Spinal cord (tissue), 10 donors: ENCODE data around the gene TCTN2. TPM values are rescaled to one million over a fixed set of nuclear protein-coding genes. Genes with fewer than 3 reads are reported as not detected.

ENCODE experiments used
- DNase-seq, 6 donors: peaks; one replicate each; pipeline versions ENCODE4 v3.0.0 to v3.0.0-alpha.2; 2013 to 2015; ENCODE audit warnings: low spot score in 6 of 6, low read depth in 4 of 6
- H3K27ac ChIP-seq: one replicate; pipeline ENCODE4 v1.5.1; 2013; ENCODE audit warnings: low read depth, low read length, control low read depth
- H3K27me3 ChIP-seq: one replicate; pipeline ENCODE4 v1.6.1; 2013; ENCODE audit warnings: low read length; ENCODE audit not compliant: control insufficient read depth, insufficient read depth
- H3K36me3 ChIP-seq: one replicate; pipeline ENCODE4 v1.6.1; 2013; ENCODE audit warnings: low read length; ENCODE audit not compliant: control insufficient read depth, insufficient read depth
- H3K4me1 ChIP-seq: one replicate; pipeline ENCODE4 v1.6.1; 2013; ENCODE audit warnings: low read length; ENCODE audit not compliant: control insufficient read depth, insufficient read depth
- H3K4me3 ChIP-seq: one replicate; pipeline ENCODE4 v1.5.1; 2013; ENCODE audit warnings: low read depth, low read length, control low read depth
- H3K9me3 ChIP-seq: one replicate; pipeline ENCODE4 v1.6.1; 2013; ENCODE audit warnings: low read length; ENCODE audit not compliant: control insufficient read depth, insufficient read depth
- WGBS: methylation state at CpG from one replicate; pipeline ENCODE4 v1.1.5; 2013; ENCODE audit warnings: missing lambda C conversion rate; ENCODE audit not compliant: insufficient coverage; 5-methylcytosine and 5-hydroxymethylcytosine counted together
- polyA plus RNA-seq, 2 donors: library from polyadenylated mRNA; unstranded; fragments of 120-200 nt; gene quantifications; one replicate each; pipeline ENCODE4 v1.2.1, GENCODE V29; 2013; ENCODE audit not compliant: insufficient read length in 2 of 2
- total RNA-seq, 2 donors: library from RNA; depleted of rRNA in 1 of 2; stranded (reverse); fragments of 120-200 nt in 1 of 2; fragments of >200 nt in 1 of 2; gene quantifications; one replicate each; pipeline versions ENCODE4 v1.2.3 to v1.2.4, GENCODE V29; 2013 to 2014
- donor health status: healthy.

Gene TCTN2
- total and polyA plus RNA-seq, 4 donors, result 14.0 to 26.2 (median 19.6) TPM

GRCh38 chr12:123678981-123679380 lies 8.1 kb downstream of the TCTN2 start:
- Histone ChIP-seq H3K27me3 (no peaks in the 10 kb centered on the region), H3K4me1 (no peaks in the 10 kb centered on the region), H3K4me3 (no peak overlapping the region), H3K36me3 (peaks cover 50% of the 10 kb centered on the region), H3K27ac (no peak overlapping the region), H3K9me3 (no peaks in the 10 kb centered on the region)
- no peak for DNase-seq
- WGBS, result 95% methylated on average over 9 of the region's 10 CpGs

DNA sequence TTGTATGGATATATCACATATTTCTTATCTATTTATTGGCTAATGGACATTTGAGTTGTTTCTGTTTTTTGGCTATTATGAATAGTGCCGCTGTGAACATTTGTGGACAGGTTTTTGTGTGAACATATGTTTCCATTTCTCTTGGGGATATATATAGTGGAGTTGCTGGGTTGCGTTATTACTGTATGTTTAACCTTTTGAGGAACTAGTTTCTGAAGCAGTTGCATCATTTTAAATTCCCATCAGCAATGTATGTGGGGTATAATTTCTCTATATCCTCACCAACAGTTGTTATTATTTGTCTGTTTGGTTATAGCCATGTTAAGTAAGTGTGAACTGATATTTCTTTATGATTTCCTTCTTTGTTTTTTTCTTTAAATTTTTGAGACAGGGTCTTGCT lies 10.7 kb downstream of the TCTN2 start:
- Histone ChIP-seq H3K4me3 (no peak overlapping the region), H3K36me3 (peaks cover 42% of the 10 kb centered on the region), H3K4me1 (no peaks in the 10 kb centered on the region), H3K27me3 (no peaks in the 10 kb centered on the region), H3K9me3 (no peaks in the 10 kb centered on the region), H3K27ac (no peak overlapping the region)
- WGBS, result no CpG with 5 or more reads among the region's 2 CpGs
- DNase-seq, result no peak

DNA sequence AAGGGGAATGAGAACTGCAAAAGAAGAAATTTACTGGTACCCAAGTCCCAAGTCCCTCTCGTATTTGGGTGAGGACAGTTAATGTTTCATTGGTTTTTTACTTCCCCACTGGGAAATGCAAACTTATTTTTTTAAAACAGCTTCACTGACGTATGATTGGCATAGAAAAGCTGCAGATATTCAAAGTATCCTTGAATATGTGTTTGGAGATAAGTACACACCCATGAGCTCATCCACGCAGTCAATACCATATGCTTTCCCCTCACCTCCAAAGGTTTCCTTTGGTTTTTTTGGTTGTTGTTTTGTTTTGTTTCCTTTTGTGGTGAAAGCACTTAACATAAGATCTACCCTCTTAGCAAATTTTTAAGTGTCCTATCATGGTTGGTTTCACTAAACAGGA lies 13.1 kb downstream of the TCTN2 start:
- Histone ChIP-seq H3K9me3 (no peaks in the 10 kb centered on the region), H3K27me3 (no peaks in the 10 kb centered on the region), H3K4me1 (no peaks in the 10 kb centered on the region), H3K27ac (no peak overlapping the region), H3K36me3 (peaks cover 51% of the 10 kb centered on the region), H3K4me3 (no peak overlapping the region)
- no peak for DNase-seq
- WGBS, result no CpG with 5 or more reads among the region's 3 CpGs

- DNase-seq, result no peak
- H3K4me1 ChIP-seq, result no peaks in the 10 kb centered on the region
- no peak overlapping the region for H3K4me3 ChIP-seq
- no peak overlapping the region for H3K27ac ChIP-seq
- WGBS, result 90% methylated on average over 9 of the region's 18 CpGs
- no peaks in the 10 kb centered on the region for H3K9me3 ChIP-seq
- H3K27me3 ChIP-seq, result no peaks in the 10 kb centered on the region
- peaks cover 48% of the 10 kb centered on the region for H3K36me3 ChIP-seq
Observed at GRCh38 chr12:123686636-123687190, 15.8 kb downstream of the TCTN2 start.

DNA sequence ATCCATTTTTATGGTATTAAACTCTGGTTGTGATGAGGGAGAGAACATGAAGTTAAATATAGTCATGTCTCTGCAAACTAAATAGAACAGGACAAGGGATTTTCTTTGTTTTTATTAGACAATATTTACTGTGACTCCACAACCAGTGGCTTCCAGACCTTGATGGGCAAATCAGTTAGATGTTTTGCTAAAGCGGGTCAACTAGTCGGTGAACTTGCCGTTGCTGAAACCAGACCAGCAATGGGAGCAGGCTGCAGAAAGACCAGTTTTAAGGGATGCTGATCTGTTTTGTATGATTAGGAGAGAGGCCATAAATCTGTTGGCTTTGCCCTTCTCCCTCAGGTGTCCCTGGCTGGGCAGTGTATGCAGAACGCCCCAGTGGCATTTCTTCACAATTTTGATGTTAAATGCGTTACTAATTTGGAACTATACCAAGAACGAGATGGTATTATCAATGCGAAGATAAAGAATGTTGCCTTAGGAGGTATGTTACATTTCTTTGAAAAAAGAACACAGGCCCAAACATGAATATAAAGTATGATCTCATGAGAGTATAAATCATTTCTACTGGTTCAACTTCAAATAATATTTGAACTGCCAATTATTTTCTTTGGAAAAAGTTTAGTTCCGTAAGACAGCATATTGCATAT lies 19.4 kb downstream of the TCTN2 start:
- Histone ChIP-seq H3K4me3 (no peak overlapping the region), H3K27me3 (no peaks in the 10 kb centered on the region), H3K4me1 (no peaks in the 10 kb centered on the region), H3K36me3 (peaks cover 49% of the 10 kb centered on the region), H3K27ac (no peak overlapping the region), H3K9me3 (no peaks in the 10 kb centered on the region)
- WGBS, result 100% methylated on average over 5 of the region's 8 CpGs
- no peak for DNase-seq

DNA sequence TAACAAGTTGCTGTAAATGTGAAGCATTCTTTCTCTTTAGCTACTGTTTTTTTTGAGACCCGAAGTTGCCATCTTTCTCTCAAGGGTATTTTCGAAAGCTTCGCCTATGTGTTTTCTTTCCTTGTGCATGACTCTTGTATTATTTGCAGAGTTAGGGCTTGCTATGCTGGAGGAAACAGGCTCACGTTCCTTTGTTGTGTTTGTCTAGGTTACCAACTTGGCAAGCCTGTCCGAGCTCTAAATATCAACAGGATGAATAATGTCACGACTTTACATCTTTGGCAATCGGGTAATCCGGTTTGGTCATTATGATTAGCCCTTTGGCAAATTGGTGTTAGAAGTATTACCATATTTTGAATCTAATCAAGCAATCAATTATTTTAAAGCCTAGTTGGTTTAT lies 25.3 kb downstream of the TCTN2 start:
- Histone ChIP-seq H3K4me3 (no peak overlapping the region), H3K27ac (no peak overlapping the region), H3K36me3 (peaks cover 52% of the 10 kb centered on the region), H3K27me3 (no peaks in the 10 kb centered on the region), H3K9me3 (no peaks in the 10 kb centered on the region), H3K4me1 (no peaks in the 10 kb centered on the region)
- no peak for DNase-seq
- 80% methylated on average over 2 of the region's 8 CpGs for WGBS

DNA sequence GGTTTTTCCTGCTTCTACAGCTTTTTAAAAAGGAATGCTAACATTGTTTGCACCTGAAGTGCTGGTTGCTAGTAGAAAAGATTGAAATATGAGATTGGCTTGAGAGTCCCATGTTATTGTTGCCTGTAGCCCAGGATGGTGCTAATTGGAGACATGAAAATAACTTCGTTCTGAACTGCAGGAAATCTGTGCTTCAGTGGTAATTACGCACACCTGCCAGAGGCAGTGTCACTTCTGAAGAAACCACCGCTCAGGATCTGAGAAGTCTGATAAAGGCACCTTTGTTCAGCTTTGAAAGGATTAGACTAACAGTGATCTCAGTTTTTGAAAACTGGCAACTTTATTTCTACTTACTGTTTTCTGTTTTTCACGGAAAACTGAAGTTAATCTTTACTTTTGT lies 25.7 kb downstream of the TCTN2 start:
- Histone ChIP-seq H3K27me3 (no peaks in the 10 kb centered on the region), H3K36me3 (peaks cover 57% of the 10 kb centered on the region), H3K9me3 (no peaks in the 10 kb centered on the region), H3K4me3 (no peak overlapping the region), H3K27ac (no peak overlapping the region), H3K4me1 (no peaks in the 10 kb centered on the region)
- peak in 1 of 6 donors; percentile 3 for DNase-seq
- WGBS, result 62% methylated on average over 3 of the region's 4 CpGs

DNA sequence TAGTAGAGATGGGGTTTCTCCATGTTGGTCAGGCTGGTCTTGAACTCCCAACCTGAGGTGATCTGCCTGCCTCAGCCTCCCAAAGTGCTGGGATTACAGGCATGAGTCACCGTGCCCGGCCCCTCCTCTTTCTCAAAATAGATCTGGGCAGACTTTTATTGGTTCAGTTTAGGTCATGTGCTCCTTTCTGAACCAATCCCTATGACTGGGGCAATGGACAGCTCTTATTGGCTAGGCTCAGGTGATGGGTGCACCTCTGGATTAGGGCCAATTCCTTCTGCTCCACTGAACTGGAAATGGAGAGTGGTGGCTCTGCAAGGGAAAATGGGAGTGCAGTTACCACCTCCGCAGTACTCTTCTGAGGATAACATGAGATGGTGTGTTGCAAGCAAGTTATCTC lies 35.0 kb downstream of the TCTN2 start:
- no peak overlapping the region for H3K27ac ChIP-seq
- H3K27me3 ChIP-seq, result no peaks in the 10 kb centered on the region
- H3K36me3 ChIP-seq, result peaks cover 41% of the 10 kb centered on the region
- H3K4me3 ChIP-seq, result no peak overlapping the region
- H3K4me1 ChIP-seq, result no peaks in the 10 kb centered on the region
- 90% methylated on average over 3 of the region's 3 CpGs for WGBS
- H3K9me3 ChIP-seq, result no peaks in the 10 kb centered on the region
- DNase-seq, result no peak

DNA sequence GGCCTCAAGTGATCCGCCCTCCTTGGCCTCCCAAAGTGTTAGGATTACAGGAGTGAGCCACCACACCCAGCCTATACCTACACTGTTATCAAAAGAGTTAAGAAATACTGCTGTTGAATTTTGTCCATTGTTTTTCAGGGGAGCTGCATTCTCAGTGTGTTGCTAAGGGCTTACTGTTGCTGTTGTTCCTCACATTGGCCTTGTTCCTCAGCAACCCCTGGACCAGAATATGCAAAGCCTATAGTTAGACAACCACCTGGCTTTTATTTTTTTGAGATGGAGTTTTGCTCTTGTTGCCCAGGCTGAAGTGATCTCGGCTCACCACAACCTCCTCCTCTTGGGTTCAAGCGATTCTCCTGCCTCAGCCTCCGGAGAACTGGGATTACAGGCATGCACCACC lies 36.6 kb downstream of the TCTN2 start:
- no peaks in the 10 kb centered on the region for H3K9me3 ChIP-seq
- H3K27ac ChIP-seq, result no peak overlapping the region

DNA sequence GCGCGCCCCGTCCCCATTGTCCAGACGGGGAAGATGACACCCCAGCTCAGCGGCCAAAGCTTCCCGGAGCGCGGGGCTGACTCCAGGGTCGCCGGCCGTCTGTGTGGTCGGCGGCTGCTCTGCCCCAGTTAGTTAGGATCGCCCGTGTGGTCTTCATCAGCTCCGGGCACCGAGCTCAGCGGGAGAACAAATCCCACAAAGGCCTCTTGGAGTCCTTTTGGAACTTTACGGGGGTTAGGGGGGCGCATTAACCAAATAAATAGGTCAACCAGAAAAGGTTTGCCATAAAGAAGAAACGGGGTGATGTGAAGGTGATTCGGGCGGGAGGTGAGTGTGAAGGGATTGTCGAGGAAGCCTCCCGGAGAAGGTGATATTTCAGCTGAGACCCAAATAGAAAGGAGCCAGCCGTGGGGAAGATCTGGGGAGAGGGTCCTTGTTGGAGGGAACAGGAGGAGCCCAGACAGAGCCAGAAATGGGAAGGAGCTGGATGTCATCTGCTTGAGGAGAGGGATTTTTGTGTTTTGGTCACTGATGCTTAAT lies 41.9 kb downstream of the TCTN2 start:
- peaks cover 11% of the 10 kb centered on the region for H3K4me1 ChIP-seq
- H3K4me3 ChIP-seq, result peak overlapping the region; percentile 51
- WGBS, result under 1% methylated on average over 26 of the region's 26 CpGs
- peaks cover 8% of the 10 kb centered on the region for H3K36me3 ChIP-seq
- H3K27me3 ChIP-seq, result no peaks in the 10 kb centered on the region
- H3K9me3 ChIP-seq, result no peaks in the 10 kb centered on the region
- peak in 1 of 6 donors; percentile 7 for DNase-seq
- peak overlapping the region; percentile 11 for H3K27ac ChIP-seq

More for the DNA sequence above, 36.6 kb downstream of the TCTN2 start:
- Histone ChIP-seq H3K27me3 (no peaks in the 10 kb centered on the region), H3K36me3 (peaks cover 29% of the 10 kb centered on the region), H3K4me1 (peaks cover 7% of the 10 kb centered on the region), H3K4me3 (no peak overlapping the region)
- DNase-seq, result no peak
- 94% methylated on average over 3 of the region's 4 CpGs for WGBS
